Retina (tissue), 1 donor: ENCODE results near the gene FAM156A.
"Not testable (repeated sequence)": the region's sequence is repeated elsewhere in the genome, so short reads cannot be mapped to it uniquely, and the experiment has no call there.

ENCODE experiments used
- DNase-seq: peaks from one replicate; pipeline ENCODE4 v3.0.0-alpha.2; 2016

Gene FAM156A

GRCh38 chrX:52966993-52967738 is 8.8 kb upstream of the FAM156A start:
- not testable (repeated sequence) for DNase-seq

- not testable (repeated sequence) for DNase-seq
These were observed 643 bp upstream of the FAM156A start for GRCh38 chrX:52958961-52959360.

- DNase-seq = not testable (repeated sequence)
These were observed 8.4 kb downstream of the FAM156A start for GRCh38 chrX:52949884-52950283.

- not testable (repeated sequence) for DNase-seq
These were observed 9.0 kb downstream of the FAM156A start for GRCh38 chrX:52949325-52949724.

- not testable (repeated sequence) for DNase-seq
These were observed 10.1 kb downstream of the FAM156A start for GRCh38 chrX:52948265-52948664.

- not testable (repeated sequence) for DNase-seq
These were observed 10.8 kb downstream of the FAM156A start for GRCh38 chrX:52947501-52947900.

- not testable (repeated sequence) for DNase-seq
These were observed 12.4 kb downstream of the FAM156A start for GRCh38 chrX:52945838-52946494.

GRCh38 chrX:52941728-52942127 is 16.6 kb downstream of the FAM156A start:
- not testable (repeated sequence) for DNase-seq

- not testable (repeated sequence) for DNase-seq
These were observed 17.6 kb downstream of the FAM156A start for GRCh38 chrX:52940704-52941103.

- not testable (repeated sequence) for DNase-seq
These were observed 22.9 kb downstream of the FAM156A start for GRCh38 chrX:52935470-52935784.

GRCh38 chrX:52934704-52935469 is 23.4 kb downstream of the FAM156A start:
- peak; percentile 100 for DNase-seq

- DNase-seq = no peak
These were observed 24.2 kb downstream of the FAM156A start for GRCh38 chrX:52933976-52934703.

- no peak for DNase-seq
These were observed 25.1 kb downstream of the FAM156A start for GRCh38 chrX:52933213-52933612.

GRCh38 chrX:52930214-52930613 is 28.1 kb downstream of the FAM156A start:
- DNase-seq = not testable (repeated sequence)

GRCh38 chrX:52923781-52924241 is 34.5 kb downstream of the FAM156A start:
- no peak for DNase-seq

- DNase-seq = not testable (repeated sequence)
These were observed 43.6 kb downstream of the FAM156A start for GRCh38 chrX:52914704-52915103.

- DNase-seq = not testable (repeated sequence)
These were observed 44.6 kb downstream of the FAM156A start for GRCh38 chrX:52913681-52914080.

GRCh38 chrX:52909313-52909969 is 48.9 kb downstream of the FAM156A start:
- not testable (repeated sequence) for DNase-seq

- not testable (repeated sequence) for DNase-seq
These were observed 50.4 kb downstream of the FAM156A start for GRCh38 chrX:52907900-52908299.

GRCh38 chrX:52907137-52907536 is 51.2 kb downstream of the FAM156A start:
- DNase-seq = not testable (repeated sequence)

GRCh38 chrX:52906072-52906471 is 52.2 kb downstream of the FAM156A start:
- DNase-seq = not testable (repeated sequence)

- not testable (repeated sequence) for DNase-seq
These were observed 52.8 kb downstream of the FAM156A start for GRCh38 chrX:52905531-52905930.
